DMS53 (cell line): ENCODE data around the gene NIT1.

Source experiments
- DNase-seq: peaks from one replicate; lab custom pipeline; 2025; lab: John Stamatoyannopoulos, UW

The NIT1 gene

DNA sequence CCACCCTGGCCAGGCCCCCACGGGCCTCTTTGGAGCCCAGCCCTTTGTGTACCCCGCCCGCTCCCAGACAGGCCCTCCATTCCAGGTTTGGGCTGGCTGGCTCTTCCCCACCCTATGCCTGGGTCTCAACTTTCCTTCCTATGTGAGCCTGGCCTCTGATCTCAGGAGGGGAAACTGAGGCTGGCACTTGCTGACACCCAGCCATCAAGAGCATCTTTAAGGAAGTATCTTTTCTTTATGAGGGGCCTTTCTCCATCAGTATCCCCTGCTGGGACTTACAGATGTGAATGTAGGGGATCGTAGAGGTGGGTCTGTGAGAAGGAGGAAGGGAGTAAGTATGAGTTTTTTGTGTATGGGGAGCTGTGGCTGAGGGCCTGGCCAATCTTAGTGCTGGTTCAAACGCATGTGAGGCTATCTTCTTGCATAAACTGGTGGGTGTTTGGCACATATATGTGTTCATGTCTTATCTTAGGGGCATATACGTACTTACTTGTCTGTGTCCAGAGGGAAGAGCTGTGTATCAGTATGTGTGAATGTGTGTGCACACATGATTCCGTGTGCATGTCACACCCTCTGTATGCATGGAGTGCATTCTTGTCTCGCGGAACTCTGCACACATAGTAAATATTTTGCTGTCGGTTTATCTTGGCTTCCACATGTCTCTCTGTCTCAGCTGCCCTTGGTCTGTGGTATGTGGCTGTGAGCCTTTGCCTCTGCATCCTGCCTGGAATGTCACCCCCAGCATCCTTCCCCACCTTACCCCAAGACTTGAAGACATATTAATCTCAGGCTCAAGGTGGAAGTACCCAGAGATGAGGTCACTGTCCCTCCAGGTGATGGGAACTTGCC is 33.9 kb upstream of the NIT1 start:
- DNase-seq = no peak

DNA sequence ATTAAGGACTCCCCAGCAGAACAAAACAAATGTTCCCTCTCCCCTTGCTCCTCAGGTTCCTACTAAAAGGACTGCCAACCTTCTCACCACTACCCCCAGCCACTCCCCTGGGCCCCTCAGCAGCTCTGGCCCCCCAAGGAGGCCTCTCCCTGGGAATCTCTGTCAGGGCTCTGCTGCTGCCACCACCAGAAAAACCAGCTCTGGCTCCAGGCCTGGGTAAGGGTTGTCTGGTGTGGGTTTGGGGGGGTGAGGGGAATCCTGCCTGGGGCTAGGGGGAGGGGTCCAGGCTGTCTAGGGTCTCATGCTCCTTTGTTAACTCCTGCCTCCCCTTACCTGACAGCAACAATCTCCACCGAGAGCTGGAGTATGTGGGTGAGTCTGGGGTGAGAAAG is 33.3 kb upstream of the NIT1 start:
- no peak for DNase-seq

DNA sequence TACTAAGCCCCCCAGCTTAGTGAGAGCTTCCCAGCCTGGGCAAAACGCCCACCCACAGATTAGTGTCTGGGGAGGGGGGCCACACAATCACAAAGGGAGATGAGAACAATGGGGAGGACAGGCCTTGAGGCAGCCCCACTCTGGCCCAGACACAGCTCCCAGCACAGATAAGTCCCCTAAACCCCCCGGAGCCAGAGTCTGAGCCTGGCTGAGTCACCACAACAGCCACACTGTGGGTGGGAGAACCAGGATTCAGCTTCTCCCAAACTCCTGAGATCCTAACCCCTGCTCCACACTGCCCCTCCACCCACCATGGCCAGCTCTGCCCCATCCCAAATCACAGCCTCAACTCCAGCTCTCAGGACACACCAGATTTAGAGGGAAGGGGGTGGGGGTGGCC is 32.7 kb upstream of the NIT1 start:
- DNase-seq = no peak

DNA sequence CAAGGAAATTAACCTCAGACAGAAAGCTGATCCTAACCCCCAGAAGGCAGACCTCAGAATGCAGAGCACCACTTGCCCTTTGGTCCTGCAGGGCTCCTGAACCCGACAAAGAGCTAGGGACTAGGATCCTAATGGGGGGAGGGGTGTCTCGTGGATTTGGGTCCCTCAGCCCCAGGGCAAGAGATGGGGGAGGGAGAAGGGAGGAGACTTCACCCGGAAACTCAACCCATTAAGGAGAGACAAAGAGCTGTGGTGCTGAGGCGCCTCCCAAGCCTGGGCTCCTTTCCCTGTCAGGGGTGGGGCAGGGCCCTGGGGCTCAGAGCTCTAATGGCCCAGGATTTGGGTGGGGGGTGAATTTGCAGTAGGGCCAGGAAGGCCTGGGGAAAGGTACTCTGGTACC is 31.4 kb upstream of the NIT1 start:
- DNase-seq = no peak

DNA sequence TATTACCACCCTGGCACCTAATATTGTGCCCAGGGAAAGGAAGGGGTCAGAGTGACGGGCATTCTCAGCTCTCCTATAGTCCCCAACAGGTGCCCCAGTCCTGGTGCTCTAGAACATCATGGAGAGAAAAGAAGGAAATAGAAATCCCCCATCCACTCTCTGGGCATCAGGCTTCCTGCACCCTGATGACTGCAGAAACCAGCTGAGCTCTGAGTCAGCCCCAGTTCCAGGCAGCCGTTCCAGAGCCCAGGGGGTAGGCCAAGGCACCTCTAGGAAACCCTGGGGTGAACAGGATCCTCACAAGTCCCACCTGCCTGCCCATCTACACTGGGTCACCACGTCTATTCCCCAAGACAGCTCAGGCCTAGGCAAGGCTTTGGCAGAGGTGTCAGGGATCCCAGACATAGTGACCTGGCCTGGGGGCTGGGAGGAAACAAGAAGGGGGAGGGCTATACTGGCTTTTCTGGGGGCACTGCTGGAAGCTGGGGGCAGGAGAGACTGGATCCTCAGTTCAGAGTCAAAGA is 29.3 kb upstream of the NIT1 start:
- peak; percentile 63 for DNase-seq

DNA sequence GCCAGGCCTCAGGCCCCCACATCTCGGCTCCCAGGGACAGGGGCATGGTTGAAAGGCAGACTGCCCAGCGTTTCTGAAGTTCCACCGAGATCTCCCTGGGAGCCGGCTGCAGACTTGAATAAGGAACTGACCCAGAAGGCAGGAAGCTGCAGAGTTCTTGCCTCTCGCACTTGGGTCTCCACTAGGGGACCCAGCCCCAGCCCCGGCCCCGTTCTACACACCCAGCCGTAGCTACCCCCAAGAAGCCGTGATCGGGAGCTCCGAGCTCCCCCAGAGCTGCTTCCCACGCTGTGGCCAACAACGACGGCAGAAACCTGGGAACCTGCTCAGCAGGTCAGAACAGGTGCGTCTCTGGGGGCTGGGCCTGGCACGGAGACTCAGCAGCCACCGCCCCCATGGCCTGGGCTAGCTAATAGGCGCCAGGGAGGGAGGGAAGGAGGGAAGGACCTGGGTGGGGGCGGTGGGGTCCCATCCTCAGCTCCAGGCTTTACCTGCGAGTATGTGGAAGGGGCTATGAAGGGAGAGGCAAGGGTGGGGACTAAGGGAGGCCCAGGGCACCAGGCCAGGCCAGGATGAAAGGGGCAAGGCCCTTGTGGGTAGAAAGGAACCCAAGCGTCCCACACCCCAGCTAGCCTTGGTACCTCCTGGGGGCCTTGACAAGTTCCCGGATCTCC is 28.5 kb upstream of the NIT1 start, which contains the start of gene NECTIN4:
NECTIN4 (minus strand) TSS at position 308 of the 674 bp plus-strand sequence; CDS start at position 46, 262 bp downstream.
- DNase-seq = peak; percentile 90

DNA sequence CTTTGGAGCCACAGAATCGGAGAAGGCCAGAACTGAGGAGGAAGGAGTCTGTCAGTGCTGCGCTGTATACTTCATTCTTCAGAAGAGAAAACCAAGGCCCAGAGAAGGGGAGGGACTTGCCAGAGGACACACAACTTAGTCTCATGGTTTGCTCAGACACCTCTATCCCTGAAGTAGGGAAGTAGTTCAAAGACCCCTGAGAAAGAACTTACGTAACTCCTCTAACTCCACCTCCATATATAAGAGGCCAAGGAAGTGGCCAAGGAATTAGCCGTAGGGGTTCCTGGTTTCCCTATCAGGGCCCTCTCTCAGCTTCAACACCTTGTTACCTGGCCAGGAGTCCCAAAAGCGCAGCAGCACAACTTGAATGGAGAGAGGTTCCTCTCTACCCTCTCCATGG is 28.0 kb upstream of the NIT1 start:
- no peak for DNase-seq

DNA sequence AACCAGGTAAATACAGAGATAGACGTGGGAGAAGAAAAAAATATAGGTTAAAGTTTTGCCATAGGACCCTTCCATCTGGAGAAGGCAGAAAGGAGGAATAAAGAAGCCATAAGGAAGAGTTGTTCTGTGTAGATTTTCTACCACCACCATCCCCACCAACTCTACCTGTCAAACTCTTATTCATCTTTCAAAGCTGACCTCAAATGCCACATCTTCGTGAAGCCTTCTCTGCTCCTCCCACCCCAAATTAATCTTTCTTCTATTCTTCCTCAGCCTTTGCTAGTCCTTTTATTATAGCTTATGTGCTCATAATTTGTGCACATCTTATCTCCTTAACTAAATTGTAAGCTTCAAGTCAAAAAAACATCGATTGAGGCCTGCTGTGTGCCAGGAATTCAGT is 27.3 kb upstream of the NIT1 start:
- DNase-seq = no peak

DNA sequence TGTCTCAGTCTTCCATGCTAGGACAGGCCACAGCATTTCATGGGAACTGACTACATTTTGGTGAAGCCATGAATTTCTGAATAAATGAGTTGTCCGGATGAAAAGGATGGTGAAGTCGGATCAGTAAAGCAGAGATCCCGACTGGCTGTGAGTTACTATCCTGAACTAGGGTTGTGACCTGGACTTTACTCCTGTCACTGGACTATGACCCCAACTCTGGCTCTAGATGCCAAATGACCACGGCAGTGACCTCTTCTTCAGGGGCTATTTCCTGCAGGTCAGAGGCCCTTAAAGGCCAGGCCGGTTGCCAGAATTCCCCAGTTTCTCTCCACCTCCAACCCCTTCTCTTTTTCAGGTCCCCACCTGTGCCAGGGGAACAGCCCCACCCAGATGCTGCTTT is 26.8 kb upstream of the NIT1 start:
- DNase-seq = no peak

DNA sequence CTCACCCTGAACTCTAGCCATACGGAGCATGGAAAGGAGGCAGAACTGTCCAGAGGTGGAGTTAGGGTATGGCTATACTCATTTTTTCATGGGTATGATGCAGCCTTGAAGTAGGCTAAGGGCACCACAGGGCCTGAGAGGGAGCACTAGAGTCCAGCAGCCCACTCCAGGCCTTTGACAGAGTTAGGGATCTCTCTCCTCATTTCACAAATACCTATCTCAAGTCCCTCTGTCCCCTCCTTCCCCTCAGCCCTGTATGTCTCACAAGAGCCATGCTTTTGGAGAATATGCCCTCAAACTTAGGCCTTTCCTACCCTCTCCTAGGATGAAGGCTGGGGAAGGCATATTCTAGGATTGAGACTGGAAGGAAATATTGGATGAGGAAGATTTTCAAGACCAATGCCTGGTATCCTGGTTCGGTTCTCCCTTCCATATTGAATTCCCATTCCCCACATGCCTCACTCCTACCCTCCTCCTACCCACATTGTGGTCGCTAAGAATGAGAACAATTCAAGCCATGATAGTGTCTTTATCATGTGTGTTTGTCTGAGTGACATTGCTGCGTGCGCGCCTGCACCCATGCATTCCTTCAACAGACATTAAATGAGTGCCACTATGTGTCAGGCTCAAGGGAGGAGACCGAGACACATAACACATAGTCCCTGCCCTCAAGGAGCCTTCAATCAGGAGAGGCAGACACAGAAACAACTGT is 26.0 kb upstream of the NIT1 start:
- no peak for DNase-seq

DNA sequence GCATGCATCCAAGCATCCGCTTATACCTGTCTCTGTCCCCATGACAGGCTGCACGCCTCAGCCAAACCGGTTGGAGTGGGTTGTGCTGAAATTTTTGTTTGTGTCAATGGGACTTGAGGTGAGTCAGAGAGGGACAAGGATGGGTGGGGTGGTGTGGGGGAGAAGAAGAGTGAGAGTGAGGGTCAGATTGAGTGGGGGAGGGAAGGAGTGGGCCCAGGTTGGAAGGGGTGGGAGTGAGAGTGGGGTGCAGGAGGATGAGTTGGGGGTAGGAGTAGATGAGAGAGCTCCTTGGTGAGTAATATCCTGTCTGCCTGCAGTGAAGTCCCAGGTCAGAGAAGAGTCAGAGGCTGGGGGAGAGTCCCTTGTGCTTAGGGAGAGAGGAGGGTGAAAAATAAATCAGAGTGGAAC is 25.3 kb upstream of the NIT1 start:
- peak; percentile 56 for DNase-seq

DNA sequence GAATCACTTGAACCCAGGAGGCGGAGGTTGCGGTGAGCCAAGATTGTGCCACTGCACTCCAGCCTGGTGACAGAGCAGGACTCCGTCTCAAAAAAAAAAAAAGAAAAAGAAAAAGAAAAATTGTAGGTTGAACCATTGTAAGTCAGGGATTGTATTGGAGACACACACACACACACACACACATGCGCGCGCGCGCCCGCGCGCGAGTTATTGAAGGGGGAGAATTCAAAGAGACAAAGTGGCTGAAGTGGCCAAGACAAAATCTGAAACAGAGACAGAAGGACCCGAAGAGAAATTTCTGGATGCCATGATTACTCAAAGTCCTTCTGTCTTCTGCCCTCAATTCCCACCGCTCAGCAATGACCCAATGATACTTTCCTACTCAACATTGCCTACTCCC is 23.4 kb upstream of the NIT1 start:
- DNase-seq = no peak

DNA sequence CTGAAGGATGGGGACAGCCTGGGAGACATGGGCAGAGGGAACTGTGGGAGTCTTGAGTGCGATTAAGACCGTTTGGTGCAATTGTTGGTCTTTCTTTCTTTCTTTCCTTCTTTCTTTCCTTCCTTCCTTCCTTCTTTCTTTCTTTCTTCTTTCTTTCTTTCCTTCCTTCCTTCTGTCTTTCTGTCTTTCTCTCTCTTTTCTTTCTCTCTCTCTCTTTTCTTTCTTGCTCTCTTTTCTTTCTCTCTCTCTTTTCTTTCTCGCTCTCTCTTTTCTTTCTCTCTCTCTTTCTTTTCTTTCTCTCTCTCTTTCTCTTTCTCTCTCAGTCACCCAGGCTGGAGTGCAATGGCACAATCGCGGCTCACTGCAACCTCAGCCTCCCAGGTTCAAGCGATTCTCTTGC is 22.7 kb upstream of the NIT1 start:
- DNase-seq = no peak

DNA sequence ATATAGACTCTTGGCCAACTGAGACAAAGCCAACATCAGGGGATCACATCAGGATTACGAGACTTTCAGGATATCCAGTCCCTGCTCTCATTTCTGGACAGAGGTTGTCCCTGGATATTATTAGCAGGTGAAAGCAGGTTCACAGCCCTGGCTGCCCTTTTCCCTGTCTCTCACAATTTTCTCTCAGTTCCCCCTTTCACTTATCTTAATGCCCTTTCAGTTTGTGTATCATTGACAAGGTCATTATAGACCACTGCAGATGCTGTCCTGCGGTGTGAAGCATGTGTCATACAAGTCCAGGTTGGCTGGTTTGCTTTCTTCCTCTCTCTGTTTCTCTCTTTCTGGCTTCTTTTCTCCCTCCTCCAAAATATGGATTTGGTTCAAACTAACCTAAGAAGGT is 21.9 kb upstream of the NIT1 start:
- no peak for DNase-seq

DNA sequence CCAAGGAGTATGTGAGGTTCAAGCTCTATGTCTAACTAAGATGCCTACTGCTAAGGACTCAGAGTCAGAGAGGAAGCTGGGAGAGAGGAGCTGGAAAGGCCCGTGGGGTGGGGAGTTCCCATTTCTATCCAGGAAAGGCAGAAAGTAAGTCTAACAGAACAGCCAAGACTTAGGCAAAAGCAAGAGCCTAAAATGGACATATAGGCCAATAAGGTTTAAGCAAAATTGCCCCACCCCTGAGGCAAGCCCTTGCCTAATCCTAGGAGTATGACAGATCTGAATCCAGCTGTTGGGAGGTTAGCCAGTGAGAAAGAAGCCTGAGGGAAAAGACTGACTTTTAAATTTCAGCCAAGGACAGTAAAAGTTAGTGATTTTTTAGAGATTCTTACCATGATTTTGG is 21.4 kb upstream of the NIT1 start:
- DNase-seq = no peak

DNA sequence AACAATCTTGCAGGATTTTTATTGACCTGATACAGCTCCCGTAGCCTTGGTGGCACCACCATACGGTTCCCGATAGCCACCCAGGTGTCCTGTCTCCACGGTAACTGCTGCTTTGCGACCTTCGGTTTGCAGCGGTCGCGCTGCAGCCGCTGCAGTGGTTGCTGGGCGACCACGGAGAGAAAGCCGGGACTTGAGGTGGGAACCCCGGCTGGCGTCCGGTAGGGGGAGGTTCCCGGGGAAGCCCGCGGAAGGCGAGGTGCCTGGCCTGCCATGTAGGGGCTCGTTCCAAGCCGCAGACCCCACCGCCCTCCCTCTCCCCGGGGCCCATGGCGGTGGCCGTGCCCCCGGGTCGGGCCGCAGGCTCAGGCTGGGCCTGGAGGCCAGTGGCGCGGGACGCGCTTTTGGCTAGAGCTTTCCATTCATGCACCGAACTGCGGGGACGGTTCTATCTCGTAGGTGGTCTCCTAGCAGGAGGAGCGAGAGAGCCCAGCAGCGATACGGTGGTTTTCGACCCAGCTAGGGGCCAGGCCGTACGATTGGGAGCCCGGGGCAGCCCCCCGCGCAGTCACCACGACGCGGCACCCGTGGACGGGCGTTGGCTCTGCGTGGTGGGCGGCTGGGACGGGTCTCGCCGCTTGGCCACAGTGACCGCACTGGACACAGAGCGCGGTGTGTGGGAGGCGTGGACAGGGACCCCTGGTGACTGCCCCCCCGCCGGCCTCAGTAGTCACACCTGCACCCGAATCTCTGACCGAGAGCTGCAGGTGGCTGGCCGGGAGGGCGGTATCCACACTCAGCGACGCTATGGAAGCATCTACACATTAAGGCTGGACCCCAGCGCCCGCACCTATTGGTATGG is 19.5 kb upstream of the NIT1 start, which contains the start of gene KLHDC9:
KLHDC9 (plus strand) TSS at position 152 of the 859 bp plus-strand sequence; CDS start at position 327, 175 bp downstream.
- DNase-seq = peak; percentile 97

DNA sequence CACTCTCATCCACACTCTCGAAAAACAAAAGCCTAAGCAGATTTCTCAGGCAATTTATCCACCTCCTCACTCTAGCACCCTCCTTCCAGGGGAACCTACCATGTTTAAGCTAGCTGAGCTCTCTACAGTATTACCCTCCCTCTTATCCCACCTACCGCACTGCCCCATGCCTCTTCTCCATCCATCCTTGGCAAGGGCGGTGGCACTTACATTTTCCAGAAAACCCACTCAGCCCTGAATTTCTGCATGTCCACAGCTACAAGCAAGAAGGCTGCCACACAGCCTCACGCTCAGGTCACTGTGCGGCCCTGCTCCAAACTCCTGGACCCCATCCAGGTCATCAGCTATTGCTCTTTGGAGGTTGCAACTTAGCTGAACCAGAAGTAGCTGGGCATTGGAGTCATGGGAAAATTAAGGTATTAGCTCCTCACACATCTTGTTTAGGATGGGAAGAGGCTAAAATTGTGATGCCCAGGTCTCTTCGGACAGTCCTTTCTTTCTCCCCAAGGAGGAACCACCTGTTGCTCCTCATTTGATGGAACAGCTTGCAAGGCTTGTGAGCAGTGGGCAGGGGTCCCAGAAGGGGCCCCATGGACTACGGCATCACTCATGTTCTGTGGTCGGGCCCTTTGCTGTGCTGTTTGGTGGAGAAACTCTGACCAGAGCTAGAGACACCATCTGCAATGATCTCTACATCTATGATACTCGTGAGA is 18.7 kb upstream of the NIT1 start:
- DNase-seq = no peak

DNA sequence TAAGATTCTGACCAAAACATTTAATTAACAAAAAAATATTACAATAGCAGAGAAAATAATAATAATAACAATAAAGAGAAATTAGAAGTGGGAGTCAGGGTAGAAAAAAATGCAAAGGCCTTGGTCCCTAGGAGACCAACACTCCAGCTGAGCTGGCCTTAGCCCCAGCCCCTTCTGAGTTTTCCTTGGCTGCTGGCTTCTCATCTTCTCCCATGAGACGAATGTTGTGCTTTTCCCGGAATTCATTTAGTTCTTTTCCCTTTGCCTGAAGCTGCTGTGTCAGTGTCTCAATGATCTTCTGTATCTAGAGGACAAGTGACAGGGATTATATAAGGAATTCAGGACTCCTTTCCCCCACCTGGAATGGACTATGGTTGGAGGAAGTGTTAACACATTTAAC is 17.3 kb upstream of the NIT1 start:
- DNase-seq = no peak

DNA sequence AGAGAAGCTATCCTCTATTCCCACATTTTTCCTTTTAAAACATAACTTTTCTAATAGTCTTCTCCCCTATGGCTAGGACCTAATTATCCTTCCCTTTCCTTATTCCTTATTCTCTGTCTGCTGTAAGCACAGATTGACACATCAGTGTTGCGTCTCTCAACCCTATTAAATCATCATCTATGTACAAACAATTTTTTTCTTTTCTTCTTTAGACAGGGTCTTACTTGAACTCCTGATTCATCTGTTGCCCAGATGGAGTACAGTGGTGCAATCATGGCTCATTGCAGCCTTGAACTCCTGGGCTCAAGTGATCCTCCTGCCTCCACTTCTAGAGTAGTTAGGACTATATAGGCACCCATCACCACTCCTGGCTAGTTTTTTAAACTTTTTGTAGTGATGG is 11.5 kb upstream of the NIT1 start:
- no peak for DNase-seq

DNA sequence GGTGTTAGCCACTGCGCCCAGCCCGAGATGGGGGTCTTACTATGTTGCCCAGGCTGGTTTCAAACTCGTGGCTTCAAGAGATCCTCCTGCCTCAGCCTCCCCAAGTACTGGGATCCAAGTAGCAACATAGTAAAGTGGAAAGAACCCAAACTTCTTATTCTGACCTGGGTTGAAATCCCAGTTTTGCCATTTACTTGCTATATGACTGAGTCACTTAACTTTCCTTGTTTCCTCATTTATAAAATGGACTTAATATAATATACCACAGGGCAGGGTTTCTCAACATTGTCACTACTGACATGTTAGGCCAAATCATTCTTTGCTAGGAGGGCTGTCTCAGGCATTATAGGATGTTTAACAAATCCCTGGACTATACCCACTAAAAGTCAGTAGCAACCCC is 6.8 kb upstream of the NIT1 start:
- no peak for DNase-seq

DNA sequence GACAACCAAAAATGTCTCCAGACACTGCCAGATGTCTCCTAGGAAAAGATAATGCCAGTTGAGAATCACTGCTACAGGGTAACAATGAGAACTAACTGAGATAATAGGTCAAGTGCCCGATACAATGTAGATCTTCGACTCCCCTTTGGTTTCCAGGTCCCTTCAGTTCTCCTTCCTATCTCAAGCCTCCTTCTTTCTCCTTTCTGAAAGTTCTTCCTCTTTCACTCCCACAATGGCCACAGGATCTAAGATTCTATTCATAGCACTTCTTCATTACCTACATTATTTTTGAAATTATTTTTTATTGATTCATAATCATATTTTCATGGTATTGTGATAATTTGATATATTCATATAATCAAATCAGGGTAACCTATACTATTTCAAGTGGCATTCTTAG is 6.4 kb upstream of the NIT1 start:
- no peak for DNase-seq
